ENCODE measurements around the gene MEGF11. TPM values are rescaled to one million over a fixed set of nuclear protein-coding genes. Genes with fewer than 3 reads are reported as not detected.

MEGF11 gene
- total RNA-seq, 3 donors from 2014 or later (not counting 1 experiment from before 2014, with no cell fraction given) = not detected

DNA sequence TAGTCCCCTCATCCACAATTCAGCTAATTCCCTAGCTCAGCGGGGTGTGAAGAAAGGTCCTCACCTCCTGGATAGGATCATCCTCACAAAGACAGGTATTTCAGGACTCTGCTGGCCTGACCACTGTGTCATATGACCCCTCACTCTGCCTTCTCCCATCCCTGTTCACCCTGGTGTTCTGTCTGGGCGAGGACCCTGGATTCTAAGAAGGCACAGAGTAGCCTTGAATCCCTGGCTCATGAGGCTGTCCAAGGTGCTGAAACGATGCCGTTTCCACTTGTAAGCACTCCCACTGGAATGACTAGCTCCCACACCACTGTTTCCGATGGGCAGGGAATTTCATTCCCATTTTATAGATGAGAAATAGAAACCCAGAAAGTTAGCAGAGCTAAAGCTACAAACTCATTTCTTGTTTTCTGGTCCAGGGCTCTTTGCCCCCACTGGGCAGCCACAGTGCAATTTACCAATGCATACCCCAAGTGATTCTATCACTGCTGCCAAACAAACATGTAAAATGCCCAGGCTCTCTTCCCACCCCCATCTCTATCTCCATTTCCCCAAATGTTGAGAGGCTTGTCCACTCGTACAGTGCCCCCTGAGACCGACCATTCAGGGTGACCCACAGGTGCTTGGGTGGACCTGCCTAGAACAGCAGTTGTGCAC is 301.0 kb downstream of the MEGF11 start:
- no peak overlapping the region for H3K27ac Mint-ChIP-seq
- Histone ChIP-seq H3K4me3 (ENCODE audit: low read length) (no peak overlapping the region), H3K27ac (ENCODE audit: low read length) (no peak overlapping the region), H3K36me3 (ENCODE audit: control insufficient read depth, insufficient read depth, low read length) (no peaks in the 10 kb centered on the region), H3K27me3 (ENCODE audit: control insufficient read depth, insufficient read depth, low read length) (no peaks in the 10 kb centered on the region), H3K4me1 (ENCODE audit: control insufficient read depth, insufficient read depth, low read length) (no peaks in the 10 kb centered on the region), H3K9me3 (ENCODE audit: control insufficient read depth, insufficient read depth, low read length) (no peaks in the 10 kb centered on the region)
- TF ChIP-seq, protein P1, sequence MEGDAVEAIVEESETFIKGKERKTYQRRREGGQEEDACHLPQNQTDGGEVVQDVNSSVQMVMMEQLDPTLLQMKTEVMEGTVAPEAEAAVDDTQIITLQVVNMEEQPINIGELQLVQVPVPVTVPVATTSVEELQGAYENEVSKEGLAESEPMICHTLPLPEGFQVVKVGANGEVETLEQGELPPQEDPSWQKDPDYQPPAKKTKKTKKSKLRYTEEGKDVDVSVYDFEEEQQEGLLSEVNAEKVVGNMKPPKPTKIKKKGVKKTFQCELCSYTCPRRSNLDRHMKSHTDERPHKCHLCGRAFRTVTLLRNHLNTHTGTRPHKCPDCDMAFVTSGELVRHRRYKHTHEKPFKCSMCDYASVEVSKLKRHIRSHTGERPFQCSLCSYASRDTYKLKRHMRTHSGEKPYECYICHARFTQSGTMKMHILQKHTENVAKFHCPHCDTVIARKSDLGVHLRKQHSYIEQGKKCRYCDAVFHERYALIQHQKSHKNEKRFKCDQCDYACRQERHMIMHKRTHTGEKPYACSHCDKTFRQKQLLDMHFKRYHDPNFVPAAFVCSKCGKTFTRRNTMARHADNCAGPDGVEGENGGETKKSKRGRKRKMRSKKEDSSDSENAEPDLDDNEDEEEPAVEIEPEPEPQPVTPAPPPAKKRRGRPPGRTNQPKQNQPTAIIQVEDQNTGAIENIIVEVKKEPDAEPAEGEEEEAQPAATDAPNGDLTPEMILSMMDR (IDR thresholded peaks at IDR 0.05) = no peak
- H3K27me3 Mint-ChIP-seq (ENCODE audit: low read depth in 2 of 2) = peaks cover 6 to 11% of the 10 kb centered on the region in 2 donors
- ATAC-seq (no peak), DNase-seq (no peak)
- no peaks in the 10 kb centered on the region for H3K9me3 Mint-ChIP-seq
- intact Hi-C loops (cut with micrococcal nuclease) = no loop called here
- H3K36me3 Mint-ChIP-seq = no peaks in the 10 kb centered on the region
- no peak overlapping the region for H3K4me3 Mint-ChIP-seq
- 54% methylated on average over 7 of the region's 7 CpGs for WGBS (ENCODE audit: insufficient coverage)
- H3K4me1 Mint-ChIP-seq = peaks cover 6 to 7% of the 10 kb centered on the region in 2 donors

DNA sequence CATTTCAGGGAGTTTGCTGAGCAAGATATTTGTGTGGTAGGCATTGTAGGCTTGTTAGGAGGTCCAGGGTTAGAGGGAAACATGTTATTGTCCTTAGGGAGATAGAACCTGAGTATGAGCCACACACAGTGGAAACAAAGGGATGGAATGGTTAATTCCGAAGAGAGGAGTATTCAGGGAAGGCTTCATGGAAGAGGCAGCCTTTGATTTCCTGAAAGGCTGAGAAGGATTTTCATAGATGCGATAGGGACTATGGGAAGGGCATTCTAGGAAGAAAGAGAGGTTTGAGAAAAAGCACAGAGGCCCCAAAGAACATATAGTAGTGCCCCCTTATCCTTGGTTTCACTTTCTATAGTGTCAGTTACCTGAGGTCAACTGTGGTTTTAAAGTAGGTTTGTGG is 302.5 kb downstream of the MEGF11 start:
- Mint-ChIP-seq H3K27me3 (ENCODE audit: low read depth in 2 of 2) (peaks cover 6 to 10% of the 10 kb centered on the region in 2 donors), H3K9me3 (no peaks in the 10 kb centered on the region)
- ATAC-seq = no peak

DNA sequence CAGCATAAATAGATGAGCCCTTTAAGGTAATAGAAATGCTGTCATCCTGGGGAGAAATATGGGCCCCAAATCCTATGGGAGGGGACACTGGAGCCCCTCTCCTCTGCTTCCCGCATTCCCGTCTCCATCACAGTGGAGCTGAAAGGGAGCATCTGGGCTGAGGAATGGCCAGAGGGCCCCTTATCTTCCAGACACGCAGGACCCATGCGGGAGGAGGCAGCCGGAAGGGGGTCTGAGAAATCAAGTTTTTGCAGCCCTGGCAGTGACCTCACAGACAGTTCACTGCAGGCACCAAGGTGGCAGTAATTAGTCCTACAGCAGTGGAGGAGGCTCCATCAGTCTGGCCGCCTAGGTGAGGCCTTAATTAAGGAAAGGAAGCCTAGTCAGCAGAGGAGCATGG is 304.1 kb downstream of the MEGF11 start:
- Mint-ChIP-seq H3K4me1 (peaks cover 6 to 7% of the 10 kb centered on the region in 2 donors), H3K9me3 (no peaks in the 10 kb centered on the region), H3K27me3 (ENCODE audit: low read depth in 2 of 2) (peaks cover 6 to 10% of the 10 kb centered on the region in 2 donors), H3K27ac (no peak overlapping the region), H3K4me3 (no peak overlapping the region), H3K36me3 (no peaks in the 10 kb centered on the region)
- H3K9me3 ChIP-seq (ENCODE audit: control insufficient read depth, insufficient read depth, low read length) = no peaks in the 10 kb centered on the region
- H3K27ac ChIP-seq (ENCODE audit: low read length) = no peak overlapping the region
- H3K4me1 ChIP-seq (ENCODE audit: control insufficient read depth, insufficient read depth, low read length) = no peaks in the 10 kb centered on the region
- H3K4me3 ChIP-seq (ENCODE audit: low read length) = no peak overlapping the region
- no peaks in the 10 kb centered on the region for H3K36me3 ChIP-seq (ENCODE audit: control insufficient read depth, insufficient read depth, low read length)
- no peaks in the 10 kb centered on the region for H3K27me3 ChIP-seq (ENCODE audit: control insufficient read depth, insufficient read depth, low read length)
- intact Hi-C loops (cut with micrococcal nuclease) = no loop called here
- DNase-seq (no peak), ATAC-seq (no peak)
- TF ChIP-seq, protein P1 (IDR thresholded peaks at IDR 0.05) = no peak
- 88% methylated on average over 6 of the region's 6 CpGs for WGBS (ENCODE audit: insufficient coverage)

More for the DNA sequence above, 302.5 kb downstream of the MEGF11 start:
- H3K4me3 ChIP-seq (ENCODE audit: low read length) = no peak overlapping the region
- no peaks in the 10 kb centered on the region for H3K4me1 ChIP-seq (ENCODE audit: control insufficient read depth, insufficient read depth, low read length)
- intact Hi-C loops (cut with micrococcal nuclease) = no loop called here
- peaks cover 6 to 7% of the 10 kb centered on the region in 2 donors for H3K4me1 Mint-ChIP-seq
- no peaks in the 10 kb centered on the region for H3K36me3 Mint-ChIP-seq
- TF ChIP-seq, protein P1 (IDR thresholded peaks at IDR 0.05) = no peak
- H3K27ac Mint-ChIP-seq = no peak overlapping the region
- no peaks in the 10 kb centered on the region for H3K27me3 ChIP-seq (ENCODE audit: control insufficient read depth, insufficient read depth, low read length)
- H3K27ac ChIP-seq (ENCODE audit: low read length) = no peak overlapping the region
- no peaks in the 10 kb centered on the region for H3K9me3 ChIP-seq (ENCODE audit: control insufficient read depth, insufficient read depth, low read length)
- no peak for DNase-seq
- no peak overlapping the region for H3K4me3 Mint-ChIP-seq
- no peaks in the 10 kb centered on the region for H3K36me3 ChIP-seq (ENCODE audit: control insufficient read depth, insufficient read depth, low read length)
- WGBS (ENCODE audit: insufficient coverage) = 94% methylated on average over 2 of the region's 2 CpGs

DNA sequence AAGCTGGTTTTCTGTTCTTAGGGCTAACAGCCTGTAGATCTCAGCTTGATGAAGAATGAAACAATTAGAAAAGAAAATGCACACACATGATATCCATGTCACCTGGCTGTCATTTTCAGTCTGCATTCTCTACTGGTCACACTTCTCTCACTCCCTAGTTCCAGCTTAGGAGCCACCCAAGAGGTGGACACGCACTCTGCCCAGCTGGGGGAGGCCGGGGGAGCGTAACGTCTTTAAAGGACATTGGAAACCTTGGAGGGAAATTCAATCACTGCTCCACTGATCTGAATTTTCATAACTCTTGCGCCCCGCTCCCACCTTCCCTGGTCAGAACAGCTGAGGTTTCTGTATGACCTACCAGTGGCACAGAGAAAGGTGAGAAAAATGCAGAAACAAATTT is 304.5 kb downstream of the MEGF11 start:
- ATAC-seq (no peak), DNase-seq (no peak)
- Histone ChIP-seq H3K27me3 (ENCODE audit: control insufficient read depth, insufficient read depth, low read length) (no peaks in the 10 kb centered on the region), H3K27ac (ENCODE audit: low read length) (no peak overlapping the region), H3K9me3 (ENCODE audit: control insufficient read depth, insufficient read depth, low read length) (no peaks in the 10 kb centered on the region), H3K4me3 (ENCODE audit: low read length) (no peak overlapping the region), H3K4me1 (ENCODE audit: control insufficient read depth, insufficient read depth, low read length) (no peaks in the 10 kb centered on the region), H3K36me3 (ENCODE audit: control insufficient read depth, insufficient read depth, low read length) (no peaks in the 10 kb centered on the region)
- Mint-ChIP-seq H3K27me3 (ENCODE audit: low read depth in 2 of 2) (peaks cover 6 to 10% of the 10 kb centered on the region in 2 donors), H3K27ac (no peak overlapping the region), H3K4me1 (peaks cover 6 to 7% of the 10 kb centered on the region in 2 donors), H3K9me3 (no peaks in the 10 kb centered on the region), H3K4me3 (no peak overlapping the region), H3K36me3 (no peaks in the 10 kb centered on the region)
- intact Hi-C loops (cut with micrococcal nuclease) = no loop called here
- 91% methylated on average over 6 of the region's 6 CpGs for WGBS (ENCODE audit: insufficient coverage)
- TF ChIP-seq, protein P1 (IDR thresholded peaks at IDR 0.05) = no peak
